NB4 (cell line): ENCODE data around the gene P4HB.

Source experiments
- DNase-seq: peaks from one replicate; pipeline ENCODE4 v3.0.0; 2010; ENCODE audit warnings: low read depth
- H3K4me3 ChIP-seq: one replicate; pipeline ENCODE4 v1.5.1; 2011; ENCODE audit warnings: mild to moderate bottlenecking, low read depth, low read length, moderate library complexity
- CTCF ChIP-seq: IDR thresholded peaks from one replicate; pipeline ENCODE4 v1.5.1; 2012; ENCODE audit warnings: low read depth, low read length
- MAX ChIP-seq: IDR thresholded peaks from 2 replicates; pipeline ENCODE4 v1.6.1; 2011; ENCODE audit warnings: low read depth, low read length
- MYC ChIP-seq: IDR thresholded peaks from 2 replicates; pipeline ENCODE4 v1.6.1; 2011; ENCODE audit warnings: low read depth, low read length
- POLR2A ChIP-seq: IDR thresholded peaks from 2 replicates; pipeline ENCODE4 v1.6.1; 2011; ENCODE audit warnings: mild to moderate bottlenecking; ENCODE audit not compliant: insufficient read length; ENCODE audit errors: extremely low read depth

Gene P4HB

GRCh38 chr17:81804559-81805399 is 55.6 kb downstream of the P4HB start:
- no peak overlapping the region for H3K4me3 ChIP-seq

DNA sequence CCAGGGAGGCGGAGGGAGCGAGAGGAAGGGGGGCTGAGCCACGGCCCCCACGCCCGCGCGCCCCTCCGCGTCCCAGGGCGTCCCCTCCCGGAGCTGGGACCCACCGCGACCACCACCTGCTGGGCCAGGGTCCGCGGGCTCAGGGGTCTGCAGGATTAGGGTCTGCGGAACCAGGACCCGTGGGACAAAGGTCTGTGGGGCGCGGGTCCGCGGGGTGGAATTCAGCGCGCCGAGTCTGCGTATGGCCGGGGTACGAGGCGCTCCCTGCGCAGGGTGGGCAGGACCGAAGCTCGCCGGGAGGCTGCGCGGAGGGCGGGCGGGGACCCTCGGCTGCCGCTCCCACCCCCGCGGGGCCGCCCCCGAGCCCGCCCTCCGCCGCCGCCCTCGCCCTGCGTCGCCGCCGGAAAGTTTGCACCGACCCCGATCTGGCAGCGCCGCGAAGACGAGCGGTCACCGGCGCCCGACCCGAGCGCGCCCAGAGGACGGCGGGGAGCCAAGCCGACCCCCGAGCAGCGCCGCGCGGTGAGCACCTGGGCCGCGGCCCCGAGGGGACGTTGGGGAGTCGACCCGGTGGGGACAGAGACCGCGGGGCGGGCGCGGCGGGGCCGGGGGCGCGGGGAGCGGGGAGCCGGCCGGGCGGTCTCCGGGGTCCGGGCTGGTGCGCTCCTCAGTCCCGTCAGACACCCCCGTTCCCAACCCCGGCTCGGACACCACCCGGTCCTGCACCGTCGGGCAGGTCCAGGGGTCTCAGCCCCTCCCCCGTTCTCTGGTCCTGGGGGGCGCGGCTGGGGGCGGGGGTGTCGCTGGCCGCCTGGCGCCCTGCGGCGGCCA is 56.4 kb downstream of the P4HB start, which contains the start of gene GCGR:
Gene GCGR (plus strand): TSS at position 423 of the 831 bp plus-strand sequence. CDS start 4,869 bp downstream, outside the sequence.
- H3K4me3 ChIP-seq: no peak within 1 kb of the TSS
- no peak for DNase-seq

More at GRCh38 chr17:81804559-81805399, 55.6 kb downstream of the P4HB start:
- DNase-seq: no peak
- TF ChIP-seq MAX (no peak), CTCF (no peak), MYC (no peak), POLR2A (no peak)

GRCh38 chr17:81802856-81803643 is 57.3 kb downstream of the P4HB start:
- TF ChIP-seq MYC (no peak), POLR2A (no peak), CTCF (no peak), MAX (no peak)
- DNase-seq: no peak
- no peak overlapping the region for H3K4me3 ChIP-seq

More for the DNA sequence above, 56.4 kb downstream of the P4HB start, which contains the start of gene GCGR:
- TF ChIP-seq MAX (no peak), MYC (no peak), POLR2A (no peak), CTCF (no peak)

DNA sequence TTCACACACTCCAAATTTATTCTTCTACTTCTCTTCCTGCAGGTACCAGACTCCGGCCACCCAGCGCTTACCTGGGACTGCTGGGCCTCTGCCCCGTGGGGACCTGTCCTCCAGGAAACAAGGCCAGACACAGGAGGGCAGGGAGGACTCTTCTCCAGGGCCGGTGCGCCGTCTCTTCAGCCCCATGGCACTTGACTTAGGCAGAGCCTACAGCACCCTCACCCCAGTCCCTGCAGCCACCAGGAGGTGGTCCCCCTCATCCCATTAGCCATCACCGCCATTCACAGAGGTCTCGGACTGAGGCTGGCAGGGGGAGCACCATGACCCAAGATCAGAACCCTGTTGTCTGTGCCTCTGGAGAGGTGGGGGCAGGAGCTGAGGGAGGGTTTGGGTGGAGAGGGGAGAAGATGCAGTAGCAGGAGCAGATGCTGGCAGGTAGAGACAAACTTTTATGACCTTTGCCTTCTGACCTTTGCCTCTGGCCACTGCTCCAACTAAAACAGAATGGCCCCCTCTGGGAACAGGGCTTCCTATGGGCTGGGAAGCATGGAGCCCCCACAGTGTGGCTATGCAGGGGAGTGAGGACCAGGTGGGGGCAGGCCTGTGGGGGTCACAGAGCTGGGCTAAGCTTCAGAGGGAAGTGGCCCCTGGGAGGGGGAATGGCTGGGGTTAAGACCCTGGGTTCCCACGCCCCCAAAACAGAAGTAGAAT is 58.1 kb downstream of the P4HB start:
- DNase-seq: no peak
- no peak overlapping the region for H3K4me3 ChIP-seq
- TF ChIP-seq POLR2A: no peak
- TF ChIP-seq MYC: no peak
- no peak for TF ChIP-seq CTCF

DNA sequence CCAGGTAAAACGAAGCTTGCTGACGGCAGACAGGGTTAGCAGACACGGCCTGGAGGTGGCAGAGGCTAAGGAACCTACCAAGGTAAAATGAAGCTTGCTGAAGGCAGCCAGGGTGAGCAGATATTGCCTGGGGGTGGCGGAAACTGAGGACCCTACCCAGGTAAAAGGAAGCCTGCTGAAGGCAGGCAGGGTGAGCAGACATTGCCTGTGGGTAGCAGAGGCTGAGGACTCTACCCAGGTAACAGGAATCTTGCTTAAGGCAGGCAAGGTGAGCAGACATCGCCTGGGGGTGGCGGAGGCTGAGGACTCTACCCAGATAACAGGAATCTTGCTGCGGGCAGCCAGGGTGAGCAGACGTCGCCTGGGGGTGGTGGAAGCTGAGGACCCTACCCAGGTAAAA is 59.0 kb downstream of the P4HB start:
- TF ChIP-seq MYC: no peak
- TF ChIP-seq CTCF: no peak
- TF ChIP-seq POLR2A: no peak
- no peak for TF ChIP-seq MAX
- H3K4me3 ChIP-seq: no peak overlapping the region
- no peak for DNase-seq
